Common myeloid progenitor, CD34-positive (primary cell): ENCODE measurements around the gene MTHFR.
A peak's percentile ranks its signal among the peaks of the same experiment; 100 is the strongest.

ENCODE experiments used
- CTCF ChIA-PET: fragments of 350-600 bp; sonication (Branson Sonifier 250); formaldehyde crosslinking; loops from one replicate; lab custom pipeline; 2021; ENCODE audit warnings: antibody characterized with exemption; lab: Charles Lee
- POLR2A ChIA-PET: fragments of 350-600 bp; sonication (Branson Sonifier 250); formaldehyde crosslinking; loops from one replicate; lab custom pipeline; 2021; ENCODE audit warnings: antibody characterized with exemption; lab: Charles Lee
- DNase-seq, 3 donors: peaks; one replicate each; pipeline versions ENCODE4 v3.0.0 to v3.0.0-alpha.2; 2013
- H3K27ac ChIP-seq, 2 experiments: 1 replicate in 1 of 2; 2 replicates in 1 of 2; pipeline ENCODE4 v1.7.0; 2013; ENCODE audit warnings: inconsistent platforms in 2 of 2, low read length in 2 of 2, mild to moderate bottlenecking in 2 of 2, low read depth in 1 of 2, moderate library complexity in 1 of 2; ENCODE audit not compliant: severe bottlenecking in 2 of 2, insufficient read depth in 1 of 2, poor library complexity in 1 of 2
- H3K27me3 ChIP-seq, 5 experiments: replicated peaks in 2 of 5; 1 replicate in 3 of 5; 2 replicates in 2 of 5; pipeline versions ENCODE4 v1.6.1 to v1.7.0; 2013; ENCODE audit warnings: low read length in 4 of 5, mild to moderate bottlenecking in 2 of 5, moderate library complexity in 2 of 5, inconsistent platforms in 1 of 5; ENCODE audit not compliant: insufficient read depth in 5 of 5, control insufficient read depth in 4 of 5
- H3K36me3 ChIP-seq, 4 experiments: 1 replicate in 2 of 4; 2 replicates in 2 of 4; pipeline versions ENCODE4 v1.6.1 to v1.7.0; 2013; ENCODE audit warnings: low read length in 3 of 4, control low read depth in 1 of 4, mild to moderate bottlenecking in 1 of 4; ENCODE audit not compliant: control insufficient read depth in 4 of 4, insufficient read depth in 4 of 4
- H3K4me1 ChIP-seq, 4 experiments: 1 replicate in 3 of 4; 2 replicates in 1 of 4; pipeline versions ENCODE4 v1.6.1 to v1.7.1; 2013; ENCODE audit warnings: low read length in 3 of 4, mild to moderate bottlenecking in 3 of 4, control low read depth in 1 of 4, inconsistent platforms in 1 of 4, moderate library complexity in 1 of 4; ENCODE audit not compliant: control insufficient read depth in 4 of 4, insufficient read depth in 4 of 4; ENCODE audit errors: control extremely low read depth in 1 of 4
- H3K4me3 ChIP-seq, 7 experiments: 1 replicate in 4 of 7; 2 replicates in 3 of 7; pipeline versions ENCODE4 v1.5.1 to v1.7.0; 2013; ENCODE audit warnings: mild to moderate bottlenecking in 7 of 7, low read length in 6 of 7, moderate library complexity in 6 of 7, inconsistent platforms in 2 of 7, low read depth in 2 of 7, control low read depth in 1 of 7; ENCODE audit not compliant: insufficient read depth in 4 of 7, control insufficient read depth in 1 of 7; ENCODE audit errors: extremely low read depth in 1 of 7
- H3K9me3 ChIP-seq, 5 experiments: 1 replicate in 4 of 5; 2 replicates in 1 of 5; pipeline versions ENCODE4 v1.6.1 to v1.7.1; 2013; ENCODE audit warnings: low read length in 4 of 5, mild to moderate bottlenecking in 2 of 5, inconsistent platforms in 1 of 5, low read depth in 1 of 5, moderate library complexity in 1 of 5; ENCODE audit not compliant: control insufficient read depth in 4 of 5, insufficient read depth in 2 of 5; ENCODE audit errors: control extremely low read depth in 1 of 5
- WGBS: methylation state at CpG from one replicate; pipeline ENCODE4 v1.1.5; 2013; ENCODE audit not compliant: insufficient coverage; 5-methylcytosine and 5-hydroxymethylcytosine counted together

The MTHFR gene

GRCh38 chr1:11847667-11848372, 42.1 kb upstream of the MTHFR start, which contains the start of gene NPPA:
TSS of gene NPPA (minus strand) at chr1:11847783. CDS start at chr1:11847684, 99 bp downstream.
- peak in 2 of 3 donors; percentile 17 to 27 for DNase-seq
- Histone ChIP-seq H3K36me3 (peaks cover 0 to 44% (median 2%) of the 10 kb centered on the region in 4 experiments), H3K4me3 (no peak within 1 kb of the TSS), H3K27ac (no peak within 1 kb of the TSS), H3K9me3 (no peaks in the 10 kb centered on the region), H3K4me1 (peaks cover 3 to 23% (median 16%) of the 10 kb centered on the region in 4 experiments), H3K27me3 (peaks cover 0 to under 1% (median 0%) of the 10 kb centered on the region in 5 experiments)
- WGBS: 59% methylated on average over 14 of the region's 18 CpGs
- ChIA-PET POLR2A (interaction anchor here (0.8 kb wide), 1 partner anchor 39 kb away, joined by 3 read pairs; no protein-coding TSS in a partner anchor), CTCF (interaction anchor here (0.8 to 1.1 kb wide), 3 partner anchors 10 to 33 kb away, joined by 3 read pairs; no protein-coding TSS in a partner anchor)

- H3K4me3 ChIP-seq: no peak overlapping the region
- H3K27me3 ChIP-seq: no peaks in the 10 kb centered on the region
- H3K9me3 ChIP-seq: no peaks in the 10 kb centered on the region
- peaks cover 8 to 44% (median 33%) of the 10 kb centered on the region in 4 experiments for H3K4me1 ChIP-seq
- peak; percentile 14 to 50 (median 43) for DNase-seq
- WGBS: 100% methylated on average over 3 of the region's 5 CpGs
- no peak overlapping the region for H3K27ac ChIP-seq
- CTCF ChIA-PET: interaction anchor here (2.7 kb wide), 1 partner anchor 47 kb away, joined by 10 read pairs; no protein-coding TSS in a partner anchor
- POLR2A ChIA-PET: no interaction called here
- H3K36me3 ChIP-seq: peaks cover 0 to 63% (median 4%) of the 10 kb centered on the region in 4 experiments
Measured at GRCh38 chr1:11845641-11846335, 40.0 kb upstream of the MTHFR start.

DNA sequence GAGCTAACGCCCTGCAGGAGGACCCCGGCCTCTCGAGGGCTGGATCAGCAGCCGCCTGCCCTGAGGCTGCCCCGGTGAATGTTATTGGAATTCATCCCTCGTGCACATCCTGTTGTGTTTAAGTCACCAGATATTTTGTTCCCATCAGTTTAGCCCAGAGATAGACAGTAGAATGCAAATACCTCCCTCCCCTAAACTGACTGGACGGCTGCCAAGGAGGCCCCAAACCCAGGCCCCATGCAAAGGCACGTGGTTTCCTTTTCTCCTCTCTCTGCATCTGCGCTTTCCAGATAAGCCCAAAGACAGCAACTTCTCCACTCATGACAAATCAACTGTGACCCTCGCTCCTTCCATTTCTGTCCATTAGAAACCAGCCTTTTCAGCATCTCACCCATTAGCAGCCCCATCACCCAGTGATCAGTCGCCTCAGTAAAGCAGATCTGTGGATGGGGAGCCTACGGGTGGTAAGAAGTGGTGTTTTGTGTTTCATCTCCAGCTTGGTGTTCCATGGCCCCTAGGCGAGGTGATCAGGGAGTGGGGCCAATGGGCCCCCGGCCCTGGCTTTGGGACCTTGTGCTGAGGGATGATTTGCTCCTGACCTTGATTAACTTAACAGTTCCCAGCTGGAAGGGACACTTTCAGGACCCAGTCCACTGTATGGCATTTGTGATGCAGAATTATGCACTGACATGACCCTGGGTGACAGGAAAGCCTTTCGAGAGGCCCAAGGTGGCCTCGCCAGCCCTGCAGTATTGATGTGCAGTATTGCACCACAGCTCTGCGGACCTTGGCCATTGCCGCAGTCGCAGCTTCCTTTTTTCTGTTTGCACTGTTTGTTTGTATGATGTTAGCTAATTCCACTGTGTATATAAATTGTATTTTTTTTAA, 36.6 kb upstream of the MTHFR start:
- no peaks in the 10 kb centered on the region for H3K9me3 ChIP-seq
- WGBS: 0% methylated on average over 12 of the region's 19 CpGs
- POLR2A ChIA-PET: interaction anchor here (2.3 to 6.3 kb wide), 2 partner anchors 66 to 68 kb away, joined by 8 to 41 read pairs; no protein-coding TSS in a partner anchor
- CTCF ChIA-PET: interaction anchor here (0.8 to 10.1 kb wide), 4 partner anchors 13 to 51 kb away, joined by 3 to 97 read pairs (median 4); no protein-coding TSS in a partner anchor
- no peaks in the 10 kb centered on the region for H3K27me3 ChIP-seq
- peak overlapping the region in 4 of 7 experiments; percentile 2 to 43 (median 18) for H3K4me3 ChIP-seq
- H3K36me3 ChIP-seq: peaks cover 5 to 83% (median 31%) of the 10 kb centered on the region in 4 experiments
- peak; percentile 90 to 97 (median 96) for DNase-seq
- H3K4me1 ChIP-seq: peaks cover 8 to 41% (median 37%) of the 10 kb centered on the region in 4 experiments
- H3K27ac ChIP-seq: peak overlapping the region in 1 of 2 experiments; percentile 44

DNA sequence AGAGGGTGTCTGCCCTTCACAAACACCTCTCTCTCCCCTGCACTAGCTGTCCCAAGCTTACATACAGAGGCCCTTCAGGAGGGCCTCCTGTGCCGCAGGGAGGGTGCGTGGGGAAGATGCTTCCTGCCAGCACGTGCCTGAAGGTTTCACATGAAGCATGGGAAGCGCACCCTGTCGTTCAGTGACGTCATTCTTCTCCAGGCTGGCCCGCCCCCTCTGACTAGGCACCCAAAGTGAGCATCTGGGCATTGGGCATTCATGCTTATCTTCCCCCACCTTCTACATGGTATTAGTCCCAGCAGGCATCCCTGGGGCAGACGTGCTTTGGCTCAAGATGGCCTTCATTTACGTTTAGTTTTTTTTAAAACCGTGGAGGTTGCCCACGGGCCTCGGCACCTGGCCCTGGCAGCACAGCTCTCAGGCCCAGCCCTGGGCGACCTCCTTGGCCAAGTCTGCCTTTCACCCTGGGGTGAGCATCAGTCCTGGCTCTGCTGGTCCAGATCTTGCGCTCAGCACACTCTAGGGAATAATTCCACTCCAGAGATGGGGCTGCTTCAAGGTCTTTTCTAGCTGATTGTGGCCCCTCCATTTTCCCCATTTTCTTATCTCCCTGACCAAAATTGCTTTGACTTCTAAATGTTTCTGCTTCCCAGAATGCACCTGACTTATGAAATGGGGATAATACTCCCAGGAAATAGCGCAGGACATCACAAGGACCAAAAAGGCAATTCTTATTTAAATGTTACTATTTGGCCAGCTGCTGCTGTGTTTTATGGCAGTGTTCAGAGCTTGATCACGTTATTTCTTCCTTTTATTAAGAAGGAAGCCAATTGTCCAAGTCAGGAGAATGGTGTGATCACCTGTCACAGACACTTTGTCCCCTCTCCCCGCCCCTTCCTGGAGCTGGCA, 35.7 kb upstream of the MTHFR start:
- Histone ChIP-seq H3K9me3 (no peaks in the 10 kb centered on the region), H3K4me1 (peaks cover 8 to 41% (median 37%) of the 10 kb centered on the region in 4 experiments), H3K4me3 (peak overlapping the region in 3 of 7 experiments; percentile 2 to 43 (median 16)), H3K27me3 (no peaks in the 10 kb centered on the region), H3K27ac (peak overlapping the region in 1 of 2 experiments; percentile 44), H3K36me3 (peaks cover 5 to 86% (median 39%) of the 10 kb centered on the region in 4 experiments)
- peak; percentile 53 to 76 (median 58) for DNase-seq
- ChIA-PET CTCF (interaction anchor here (0.9 to 10.1 kb wide), 6 partner anchors 10 to 141 kb away, joined by 3 to 97 read pairs (median 5); no protein-coding TSS in a partner anchor), POLR2A (interaction anchor here (2.3 to 6.3 kb wide), 2 partner anchors 66 to 68 kb away, joined by 8 to 41 read pairs; no protein-coding TSS in a partner anchor)
- 50% methylated on average over 16 of the region's 17 CpGs for WGBS

GRCh38 chr1:11839727-11840705, 34.3 kb upstream of the MTHFR start:
- no peaks in the 10 kb centered on the region for H3K9me3 ChIP-seq
- H3K4me1 ChIP-seq: peaks cover 8 to 41% (median 37%) of the 10 kb centered on the region in 4 experiments
- no peak for DNase-seq
- H3K27me3 ChIP-seq: no peaks in the 10 kb centered on the region
- CTCF ChIA-PET: interaction anchor here (0.6 to 10.1 kb wide), 16 partner anchors 9 to 143 kb away, joined by 3 to 97 read pairs (median 4); partner anchors contain the start of gene MFN2
- peaks cover 5 to 91% (median 51%) of the 10 kb centered on the region in 4 experiments for H3K36me3 ChIP-seq
- no peak overlapping the region for H3K27ac ChIP-seq
- H3K4me3 ChIP-seq: no peak overlapping the region
- POLR2A ChIA-PET: interaction anchor here (6.3 kb wide), 1 partner anchor 68 kb away, joined by 41 read pairs; no protein-coding TSS in a partner anchor
- 92% methylated on average over 12 of the region's 20 CpGs for WGBS
